ENCODE results near the gene VKORC1. TPM values are rescaled to one million over a fixed set of nuclear protein-coding genes. Genes with fewer than 3 reads are reported as not detected.

The VKORC1 gene
- total RNA-seq, 1 experiment from 2014 or later, result 83.8 TPM

DNA sequence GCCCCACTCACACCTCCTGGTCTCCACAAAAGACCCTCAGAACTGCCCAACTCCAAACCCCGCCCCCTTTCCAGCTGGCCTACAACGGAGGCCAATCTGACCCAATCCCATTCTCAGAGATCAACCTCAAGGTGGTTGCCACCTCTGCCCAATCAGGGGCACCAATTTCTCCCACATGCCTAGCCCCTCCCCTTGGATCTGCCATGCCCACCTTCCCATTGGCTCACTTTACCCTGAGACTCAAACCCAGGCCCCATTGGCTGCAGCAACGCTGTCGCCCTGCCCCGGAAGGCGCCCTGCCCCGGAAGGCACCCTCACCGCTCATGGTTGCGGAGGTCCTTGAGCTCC is 31.1 kb downstream of the VKORC1 start:
- ChIA-PET CTCF (no interaction called here), RAD21 (ENCODE audit: low non-redundant PET in 1 of 2, low total read pairs in 2 of 2, uncharacterized antibody in 2 of 2, unreplicated experiment in 2 of 2) (no interaction called here), POLR2A (no interaction called here)
- H3K4me2 ChIP-seq (ENCODE audit: low read length), result no peak overlapping the region
- no peak overlapping the region for H3K9ac ChIP-seq (ENCODE audit: low read length)
- H3K9me2 ChIP-seq (ENCODE audit: insufficient read depth), result no peaks in the 10 kb centered on the region
- DNase-seq (ENCODE audit: low read depth, low spot score), result no peak
- BruUV-seq (replicated peaks), result no TSS peak
- H2AFZ ChIP-seq (ENCODE audit: low read depth, low read length, poor library complexity, severe bottlenecking), result no peak overlapping the region
- TF ChIP-seq EGR1 (IDR thresholded peaks at IDR 0.05; ENCODE audit: low read depth) (no peak), RAD21 (IDR thresholded peaks at IDR 0.05; ENCODE audit: low read depth) (no peak), JUND (IDR thresholded peaks at IDR 0.05) (no peak), YY1 (IDR thresholded peaks at IDR 0.05; ENCODE audit: extremely low read depth, insufficient replicate concordance, low read depth, low read length) (no peak), ZNF274 (IDR thresholded peaks at IDR 0.05; ENCODE audit: low read depth, low read length) (no peak), SIN3A (IDR thresholded peaks at IDR 0.05; ENCODE audit: low read depth) (no peak), POLR2AphosphoS5 (IDR thresholded peaks at IDR 0.05; ENCODE audit: low read depth, low read length) (no peak), EZH2 (IDR thresholded peaks at IDR 0.05) (no peak), EZH2phosphoT487 (IDR thresholded peaks at IDR 0.05; ENCODE audit: borderline replicate concordance) (no peak), ZFX (IDR thresholded peaks at IDR 0.05) (no peak), POLR2A (IDR thresholded peaks at IDR 0.05; ENCODE audit: borderline replicate concordance, extremely low read depth, insufficient read depth, insufficient read length) (no peak), CBX3 (IDR thresholded peaks at IDR 0.05; ENCODE audit: low read depth) (no peak), FOSL1 (IDR thresholded peaks at IDR 0.05; ENCODE audit: low read depth) (no peak)
- TF ChIP-seq, protein P1, sequence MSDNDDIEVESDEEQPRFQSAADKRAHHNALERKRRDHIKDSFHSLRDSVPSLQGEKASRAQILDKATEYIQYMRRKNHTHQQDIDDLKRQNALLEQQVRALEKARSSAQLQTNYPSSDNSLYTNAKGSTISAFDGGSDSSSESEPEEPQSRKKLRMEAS (IDR thresholded peaks at IDR 0.05), result no peak
- TF ChIP-seq, protein P2, sequence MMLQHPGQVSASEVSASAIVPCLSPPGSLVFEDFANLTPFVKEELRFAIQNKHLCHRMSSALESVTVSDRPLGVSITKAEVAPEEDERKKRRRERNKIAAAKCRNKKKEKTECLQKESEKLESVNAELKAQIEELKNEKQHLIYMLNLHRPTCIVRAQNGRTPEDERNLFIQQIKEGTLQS (IDR thresholded peaks at IDR 0.05), result no peak
- TF ChIP-seq, protein P3, sequence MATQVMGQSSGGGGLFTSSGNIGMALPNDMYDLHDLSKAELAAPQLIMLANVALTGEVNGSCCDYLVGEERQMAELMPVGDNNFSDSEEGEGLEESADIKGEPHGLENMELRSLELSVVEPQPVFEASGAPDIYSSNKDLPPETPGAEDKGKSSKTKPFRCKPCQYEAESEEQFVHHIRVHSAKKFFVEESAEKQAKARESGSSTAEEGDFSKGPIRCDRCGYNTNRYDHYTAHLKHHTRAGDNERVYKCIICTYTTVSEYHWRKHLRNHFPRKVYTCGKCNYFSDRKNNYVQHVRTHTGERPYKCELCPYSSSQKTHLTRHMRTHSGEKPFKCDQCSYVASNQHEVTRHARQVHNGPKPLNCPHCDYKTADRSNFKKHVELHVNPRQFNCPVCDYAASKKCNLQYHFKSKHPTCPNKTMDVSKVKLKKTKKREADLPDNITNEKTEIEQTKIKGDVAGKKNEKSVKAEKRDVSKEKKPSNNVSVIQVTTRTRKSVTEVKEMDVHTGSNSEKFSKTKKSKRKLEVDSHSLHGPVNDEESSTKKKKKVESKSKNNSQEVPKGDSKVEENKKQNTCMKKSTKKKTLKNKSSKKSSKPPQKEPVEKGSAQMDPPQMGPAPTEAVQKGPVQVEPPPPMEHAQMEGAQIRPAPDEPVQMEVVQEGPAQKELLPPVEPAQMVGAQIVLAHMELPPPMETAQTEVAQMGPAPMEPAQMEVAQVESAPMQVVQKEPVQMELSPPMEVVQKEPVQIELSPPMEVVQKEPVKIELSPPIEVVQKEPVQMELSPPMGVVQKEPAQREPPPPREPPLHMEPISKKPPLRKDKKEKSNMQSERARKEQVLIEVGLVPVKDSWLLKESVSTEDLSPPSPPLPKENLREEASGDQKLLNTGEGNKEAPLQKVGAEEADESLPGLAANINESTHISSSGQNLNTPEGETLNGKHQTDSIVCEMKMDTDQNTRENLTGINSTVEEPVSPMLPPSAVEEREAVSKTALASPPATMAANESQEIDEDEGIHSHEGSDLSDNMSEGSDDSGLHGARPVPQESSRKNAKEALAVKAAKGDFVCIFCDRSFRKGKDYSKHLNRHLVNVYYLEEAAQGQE (IDR thresholded peaks at IDR 0.05; ENCODE audit: low read depth), result no peak
- TF ChIP-seq, protein P4, sequence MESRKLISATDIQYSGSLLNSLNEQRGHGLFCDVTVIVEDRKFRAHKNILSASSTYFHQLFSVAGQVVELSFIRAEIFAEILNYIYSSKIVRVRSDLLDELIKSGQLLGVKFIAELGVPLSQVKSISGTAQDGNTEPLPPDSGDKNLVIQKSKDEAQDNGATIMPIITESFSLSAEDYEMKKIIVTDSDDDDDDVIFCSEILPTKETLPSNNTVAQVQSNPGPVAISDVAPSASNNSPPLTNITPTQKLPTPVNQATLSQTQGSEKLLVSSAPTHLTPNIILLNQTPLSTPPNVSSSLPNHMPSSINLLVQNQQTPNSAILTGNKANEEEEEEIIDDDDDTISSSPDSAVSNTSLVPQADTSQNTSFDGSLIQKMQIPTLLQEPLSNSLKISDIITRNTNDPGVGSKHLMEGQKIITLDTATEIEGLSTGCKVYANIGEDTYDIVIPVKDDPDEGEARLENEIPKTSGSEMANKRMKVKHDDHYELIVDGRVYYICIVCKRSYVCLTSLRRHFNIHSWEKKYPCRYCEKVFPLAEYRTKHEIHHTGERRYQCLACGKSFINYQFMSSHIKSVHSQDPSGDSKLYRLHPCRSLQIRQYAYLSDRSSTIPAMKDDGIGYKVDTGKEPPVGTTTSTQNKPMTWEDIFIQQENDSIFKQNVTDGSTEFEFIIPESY (IDR thresholded peaks at IDR 0.05; ENCODE audit: extremely low read depth, insufficient replicate concordance, low read length), result no peak
- TF ChIP-seq, protein P5, sequence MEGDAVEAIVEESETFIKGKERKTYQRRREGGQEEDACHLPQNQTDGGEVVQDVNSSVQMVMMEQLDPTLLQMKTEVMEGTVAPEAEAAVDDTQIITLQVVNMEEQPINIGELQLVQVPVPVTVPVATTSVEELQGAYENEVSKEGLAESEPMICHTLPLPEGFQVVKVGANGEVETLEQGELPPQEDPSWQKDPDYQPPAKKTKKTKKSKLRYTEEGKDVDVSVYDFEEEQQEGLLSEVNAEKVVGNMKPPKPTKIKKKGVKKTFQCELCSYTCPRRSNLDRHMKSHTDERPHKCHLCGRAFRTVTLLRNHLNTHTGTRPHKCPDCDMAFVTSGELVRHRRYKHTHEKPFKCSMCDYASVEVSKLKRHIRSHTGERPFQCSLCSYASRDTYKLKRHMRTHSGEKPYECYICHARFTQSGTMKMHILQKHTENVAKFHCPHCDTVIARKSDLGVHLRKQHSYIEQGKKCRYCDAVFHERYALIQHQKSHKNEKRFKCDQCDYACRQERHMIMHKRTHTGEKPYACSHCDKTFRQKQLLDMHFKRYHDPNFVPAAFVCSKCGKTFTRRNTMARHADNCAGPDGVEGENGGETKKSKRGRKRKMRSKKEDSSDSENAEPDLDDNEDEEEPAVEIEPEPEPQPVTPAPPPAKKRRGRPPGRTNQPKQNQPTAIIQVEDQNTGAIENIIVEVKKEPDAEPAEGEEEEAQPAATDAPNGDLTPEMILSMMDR (IDR thresholded peaks at IDR 0.05 in 2 of 3, conservative IDR thresholded peaks at IDR 0.05 in 1 of 3; ENCODE audit: borderline replicate concordance in 1 of 3, insufficient read depth in 1 of 3, low read depth in 2 of 3, low read length in 2 of 3), result no peak
- H3K4me1 ChIP-seq (ENCODE audit: control insufficient read depth in 1 of 2, insufficient read depth in 2 of 2, low read length in 2 of 2), result peaks cover 0 to 10% of the 10 kb centered on the region in 2 experiments; a peak in 2 of 4 replicates
- intact Hi-C loops (cut with micrococcal nuclease), result no loop called here
- H3K79me2 ChIP-seq (ENCODE audit: insufficient read depth, low read length), result peaks cover 38% of the 10 kb centered on the region
- H3K9me3 ChIP-seq (ENCODE audit: control insufficient read depth in 1 of 2, insufficient read depth in 1 of 2, low read depth in 1 of 2, low read length in 2 of 2), result no peaks in the 10 kb centered on the region
- H3K4me3 ChIP-seq (replicated peaks in 1 of 2; ENCODE audit: low read depth in 1 of 2, low read length in 2 of 2), result no peak overlapping the region
- H3K36me3 ChIP-seq (ENCODE audit: control insufficient read depth in 1 of 2, insufficient read depth in 2 of 2, low read length in 2 of 2), result peaks cover 2 to 19% of the 10 kb centered on the region in 2 experiments; a peak in 2 of 4 replicates
- no peak overlapping the region for H3K27ac ChIP-seq (ENCODE audit: low read depth, low read length)
- no peaks in the 10 kb centered on the region for H3K27me3 ChIP-seq (ENCODE audit: insufficient read depth, low read length)
- peak; percentile 44; the same call in 1 of the 2 replicates for ATAC-seq
- no peaks in the 10 kb centered on the region for H4K20me1 ChIP-seq (ENCODE audit: insufficient read depth)

All from HCT116 (cell line).